ENCODE measurements around the gene DNMBP. TPM values are rescaled to one million over a fixed set of nuclear protein-coding genes. Genes with fewer than 3 reads are reported as not detected.

Gene DNMBP
- total and polyA plus RNA-seq, 2 of the 8 experiments (the other 6 are each of a cell fraction or from before 2014, with no cell fraction given): 19.1 to 26.4 TPM

- no peaks in the 10 kb centered on the region for H3K36me3 ChIP-seq (ENCODE audit: control insufficient read depth in 2 of 4, insufficient read depth in 4 of 4, low read length in 3 of 4)
- no peak overlapping the region for H3K14ac ChIP-seq (ENCODE audit: insufficient read length)
- H3K27ac ChIP-seq (ENCODE audit: low read depth, low read length): no peak overlapping the region
- H3K23ac ChIP-seq (ENCODE audit: insufficient read length): no peak overlapping the region
- CTCF ChIA-PET (ENCODE audit: partially characterized antibody): interaction anchor here (0.8 to 1.8 kb wide), 8 partner anchors 11 to 354 kb away, joined by 3 to 8 read pairs (median 3); no protein-coding TSS in a partner anchor
- no peak for DNase-seq (ENCODE audit: low read depth in 1 of 2, low spot score in 2 of 2)
- H3K9ac ChIP-seq (replicated peaks in 1 of 4; ENCODE audit: extremely low read depth in 1 of 4, low read depth in 3 of 4, low read length in 3 of 4): no peak overlapping the region
- no peaks in the 10 kb centered on the region for H3K79me1 ChIP-seq (ENCODE audit: low read depth, low read length)
- no peak overlapping the region for H4K5ac ChIP-seq (ENCODE audit: insufficient read length, low read depth, low read length)
- H3K79me2 ChIP-seq (ENCODE audit: control insufficient read depth in 1 of 2, insufficient read depth in 2 of 2, low read length in 2 of 2): no peaks in the 10 kb centered on the region
- no peak overlapping the region for H4K8ac ChIP-seq (ENCODE audit: extremely low read depth, insufficient read depth, low read length)
- H3K4me3 ChIP-seq (ENCODE audit: extremely low read depth in 1 of 4, insufficient read depth in 2 of 4, low read depth in 3 of 4, low read length in 4 of 4): no peak overlapping the region
- H4K91ac ChIP-seq (replicated peaks; ENCODE audit: insufficient read length, low read length): no peak overlapping the region
- H2BK12ac ChIP-seq (ENCODE audit: low read depth, low read length): no peak overlapping the region
- no peak overlapping the region for H2AFZ ChIP-seq (ENCODE audit: low read length)
- 86% methylated on average over 5 of the region's 5 CpGs; no CpG with 5 or more reads in 1 of the 2 experiments for WGBS, 2 experiments (ENCODE audit: extremely low coverage in 1 of 2, insufficient coverage in 1 of 2, insufficient read length in 1 of 2, insufficient replicate concordance in 2 of 2, low coverage in 1 of 2, low lambda C conversion rate in 2 of 2, missing lambda C conversion rate in 1 of 2)
- no peaks in the 10 kb centered on the region for H3K9me3 ChIP-seq (ENCODE audit: insufficient read depth in 2 of 2, low read depth in 1 of 2, low read length in 1 of 2)
- no peak overlapping the region for H3K56ac ChIP-seq (replicated peaks; ENCODE audit: insufficient read length, low read depth, low read length)
- no peak overlapping the region for H3K4me2 ChIP-seq (ENCODE audit: insufficient read depth in 1 of 2, low read depth in 2 of 2, low read length in 2 of 2)
- no peak overlapping the region for H2AK5ac ChIP-seq (ENCODE audit: low read depth, low read length)
- no peaks in the 10 kb centered on the region for H3K27me3 ChIP-seq (replicated peaks in 1 of 4; ENCODE audit: control insufficient read depth in 3 of 4, extremely low read depth in 1 of 4, insufficient read depth in 3 of 4, low read length in 3 of 4)
- H2BK15ac ChIP-seq (ENCODE audit: low read length): no peak overlapping the region
- H2BK20ac ChIP-seq (ENCODE audit: low read length): no peak overlapping the region
- POLR2A ChIA-PET (ENCODE audit: partially characterized antibody): interaction anchor here (1.4 kb wide), 1 partner anchor 71 kb away, joined by 4 read pairs; no protein-coding TSS in a partner anchor
- H3K23me2 ChIP-seq (ENCODE audit: low read depth, low read length): no peaks in the 10 kb centered on the region
- no peak overlapping the region for H3K18ac ChIP-seq (ENCODE audit: extremely low read depth, low read length)
- no peak overlapping the region for H2BK120ac ChIP-seq (replicated peaks; ENCODE audit: low read depth, low read length)
- no peak overlapping the region for H3K4ac ChIP-seq (replicated peaks; ENCODE audit: insufficient read length, low read depth, low read length)
- H2BK5ac ChIP-seq (ENCODE audit: low read depth, low read length): no peak overlapping the region
- H3K4me1 ChIP-seq (replicated peaks in 1 of 4; ENCODE audit: control insufficient read depth in 3 of 4, insufficient read depth in 4 of 4, low read length in 3 of 4): peaks cover 0 to 4% (median 1%) of the 10 kb centered on the region in 4 experiments; a peak in 1 of 7 replicates
- FAIRE-seq: no peak
- no peaks in the 10 kb centered on the region for H4K20me1 ChIP-seq (replicated peaks in 1 of 2; ENCODE audit: control insufficient read depth in 1 of 2, insufficient read depth in 2 of 2, low read length in 2 of 2)
- TF ChIP-seq CBX8 (IDR thresholded peaks at IDR 0.05; ENCODE audit: borderline replicate concordance, low read depth, low read length) (no peak), BCL11A (IDR thresholded peaks at IDR 0.05; ENCODE audit: low read depth in 2 of 2, low read length in 2 of 2) (no peak), SUZ12 (IDR thresholded peaks at IDR 0.05; ENCODE audit: low read length) (no peak), HDAC6 (IDR thresholded peaks at IDR 0.05; ENCODE audit: low read depth, low read length) (no peak), JUN (IDR thresholded peaks at IDR 0.05; ENCODE audit: low read depth, low read length) (no peak), HDAC2 (IDR thresholded peaks at IDR 0.05; ENCODE audit: borderline replicate concordance in 1 of 2, low read depth in 2 of 2, low read length in 2 of 2) (no peak), CHD1 (IDR thresholded peaks at IDR 0.05; ENCODE audit: low read depth, low read length) (no peak)
These were observed 25.3 kb downstream of the DNMBP start for GRCh38 chr10:99984211-99985034.

Data from H1 (cell line).